GM12864 (cell line): Measurements from ENCODE around the gene XAB2.
"Not testable (repeated sequence)": the region's sequence is repeated elsewhere in the genome, so short reads cannot be mapped to it uniquely, and the experiment has no call there.

Experiments used
- DNase-seq: peaks from one replicate; pipeline ENCODE4 v3.0.0-alpha.2; 2011; ENCODE audit warnings: low read depth
- H3K4me3 ChIP-seq: 2 replicates; pipeline ENCODE4 v1.5.1; 2011; ENCODE audit warnings: mild to moderate bottlenecking, low read depth, low read length, control low read depth
- TF ChIP-seq, protein P1 (sequence below): IDR thresholded peaks from 2 replicates; pipeline ENCODE4 v1.5.1; 2011; ENCODE audit warnings: low read depth, mild to moderate bottlenecking, moderate library complexity, low read length, control low read depth, inconsistent platforms; ENCODE audit errors: missing control alignments

The XAB2 gene

DNA sequence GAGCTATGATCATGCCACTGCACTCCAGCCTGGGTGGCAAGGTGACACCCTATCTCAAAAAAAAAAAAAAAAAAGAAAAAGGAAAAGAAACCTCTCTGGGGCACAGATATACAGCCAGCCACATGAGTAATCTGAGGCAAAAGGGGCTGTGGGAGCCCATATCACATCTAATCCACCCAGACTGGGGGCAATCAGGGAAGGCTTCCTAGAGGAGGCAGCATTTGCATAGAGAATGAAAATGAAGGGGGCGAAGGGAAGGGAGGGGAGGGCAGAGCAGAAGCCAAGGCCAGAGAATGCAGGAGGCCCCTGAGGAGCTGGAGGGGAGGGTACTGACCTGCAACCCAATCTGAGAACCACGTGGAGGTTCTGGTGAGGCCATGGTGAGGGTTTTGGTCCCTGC, 20.8 kb upstream of the XAB2 start:
- no peak for DNase-seq
- no peak overlapping the region for H3K4me3 ChIP-seq
- TF ChIP-seq, protein P1, sequence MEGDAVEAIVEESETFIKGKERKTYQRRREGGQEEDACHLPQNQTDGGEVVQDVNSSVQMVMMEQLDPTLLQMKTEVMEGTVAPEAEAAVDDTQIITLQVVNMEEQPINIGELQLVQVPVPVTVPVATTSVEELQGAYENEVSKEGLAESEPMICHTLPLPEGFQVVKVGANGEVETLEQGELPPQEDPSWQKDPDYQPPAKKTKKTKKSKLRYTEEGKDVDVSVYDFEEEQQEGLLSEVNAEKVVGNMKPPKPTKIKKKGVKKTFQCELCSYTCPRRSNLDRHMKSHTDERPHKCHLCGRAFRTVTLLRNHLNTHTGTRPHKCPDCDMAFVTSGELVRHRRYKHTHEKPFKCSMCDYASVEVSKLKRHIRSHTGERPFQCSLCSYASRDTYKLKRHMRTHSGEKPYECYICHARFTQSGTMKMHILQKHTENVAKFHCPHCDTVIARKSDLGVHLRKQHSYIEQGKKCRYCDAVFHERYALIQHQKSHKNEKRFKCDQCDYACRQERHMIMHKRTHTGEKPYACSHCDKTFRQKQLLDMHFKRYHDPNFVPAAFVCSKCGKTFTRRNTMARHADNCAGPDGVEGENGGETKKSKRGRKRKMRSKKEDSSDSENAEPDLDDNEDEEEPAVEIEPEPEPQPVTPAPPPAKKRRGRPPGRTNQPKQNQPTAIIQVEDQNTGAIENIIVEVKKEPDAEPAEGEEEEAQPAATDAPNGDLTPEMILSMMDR: no peak

DNA sequence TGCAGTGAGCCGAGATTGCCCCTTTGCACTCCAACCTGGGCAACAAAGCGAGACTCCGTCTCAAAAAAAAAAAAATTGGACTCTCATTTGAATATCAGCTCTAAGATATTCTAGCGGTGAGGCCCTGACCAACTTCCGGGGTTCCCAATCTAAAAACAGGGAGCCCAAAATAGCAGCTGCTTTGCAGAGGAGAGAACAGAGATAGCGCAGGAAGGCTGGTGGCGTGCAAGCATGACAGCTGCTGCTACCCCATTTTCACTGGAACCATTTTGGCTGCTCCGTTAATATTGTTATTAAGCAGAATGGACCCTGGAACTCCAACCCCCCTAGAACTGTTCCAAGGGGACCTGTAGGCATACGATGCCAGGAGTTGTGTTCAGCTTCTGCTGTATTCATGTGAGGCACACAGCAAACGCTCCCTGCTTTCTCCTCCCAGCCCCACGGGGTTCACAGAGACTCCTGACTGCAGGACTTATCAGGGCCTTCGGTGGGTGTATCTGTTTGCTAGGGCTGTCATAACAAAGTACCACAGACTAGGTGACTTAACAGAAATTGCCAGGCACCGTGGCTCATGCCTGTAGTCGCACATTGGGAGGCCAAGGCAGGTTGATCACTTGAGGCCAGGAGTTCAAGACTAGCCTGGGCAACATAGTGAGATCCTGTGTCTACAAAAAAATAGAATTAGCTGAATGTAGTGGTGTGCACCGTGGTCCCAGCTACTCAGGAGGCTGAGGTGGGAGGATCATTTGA, 19.1 kb upstream of the XAB2 start:
- TF ChIP-seq, protein P1: no peak
- no peak overlapping the region for H3K4me3 ChIP-seq
- DNase-seq: no peak

DNA sequence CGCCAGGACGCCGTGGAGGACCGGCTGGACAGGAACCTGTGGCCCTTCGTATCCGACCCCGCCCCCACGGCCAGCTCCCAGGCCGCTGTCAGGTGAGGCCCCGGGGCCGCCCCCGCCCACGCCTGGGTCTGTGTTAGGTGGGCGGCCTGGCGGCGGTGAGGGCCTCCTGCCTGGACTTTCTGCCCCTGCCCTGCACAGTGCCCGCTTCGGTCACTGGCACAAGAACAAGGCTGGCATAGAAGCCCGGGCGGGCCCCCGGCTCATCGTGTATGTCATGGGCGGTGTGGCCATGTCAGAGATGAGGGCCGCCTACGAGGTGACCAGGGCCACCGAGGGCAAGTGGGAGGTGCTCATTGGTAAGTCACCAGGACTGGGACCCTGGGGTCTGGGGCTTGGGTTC, 17.8 kb upstream of the XAB2 start:
- TF ChIP-seq, protein P1: no peak

DNA sequence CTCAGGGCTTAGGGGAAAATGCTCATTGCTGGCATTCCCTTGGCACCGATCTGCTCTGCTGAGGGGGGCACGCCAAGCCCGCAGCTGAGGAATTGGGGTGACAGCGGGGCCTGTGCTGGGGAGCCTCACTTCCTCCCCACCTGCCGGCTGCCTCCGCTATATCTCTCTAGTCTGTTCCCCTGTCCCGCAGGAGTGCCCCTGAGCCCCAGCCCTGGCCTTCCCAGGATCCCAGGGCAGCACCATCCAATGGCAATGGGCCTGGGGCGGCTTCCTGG, 17.0 kb upstream of the XAB2 start:
- no peak for DNase-seq
- H3K4me3 ChIP-seq: no peak overlapping the region
- TF ChIP-seq, protein P1: no peak

More for the DNA sequence above, 17.8 kb upstream of the XAB2 start:
- no peak overlapping the region for H3K4me3 ChIP-seq
- no peak for DNase-seq

DNA sequence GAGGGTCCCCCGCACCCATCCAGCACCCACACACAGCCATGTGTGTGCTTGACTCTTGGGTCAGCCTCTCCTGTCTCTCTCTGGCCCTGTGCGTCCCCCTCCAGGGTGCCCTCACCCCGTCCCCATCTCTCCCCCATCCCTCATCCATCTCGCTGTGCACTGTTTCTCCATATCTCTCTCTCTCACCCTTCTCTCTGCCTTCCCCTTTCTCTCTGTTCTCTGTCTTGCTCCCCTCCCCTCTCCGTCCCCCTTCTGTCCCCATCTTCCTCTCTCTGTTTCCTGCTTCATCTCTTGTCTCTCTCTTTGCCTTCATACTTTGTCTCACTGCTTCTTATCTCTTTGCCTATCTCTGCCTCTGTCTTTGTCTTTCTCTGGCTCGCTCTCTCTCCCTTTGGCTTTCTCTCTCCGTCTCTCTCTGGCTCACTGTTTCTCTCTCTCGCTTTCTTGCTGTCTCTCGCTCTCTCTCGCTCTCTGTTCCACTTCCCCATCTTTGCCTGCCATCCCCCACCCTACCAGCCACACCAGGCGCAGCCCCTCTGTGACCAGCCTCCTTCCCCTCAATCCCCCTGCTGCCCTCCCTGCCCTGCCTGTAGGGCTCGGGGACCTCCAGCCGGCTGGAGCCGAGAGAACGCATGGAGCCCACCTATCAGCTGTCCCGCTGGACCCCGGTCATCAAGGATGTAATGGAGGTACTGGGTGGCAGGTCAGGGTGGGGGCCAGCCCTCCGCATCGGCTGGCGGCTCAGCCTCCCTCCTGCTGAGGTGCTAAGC, 16.5 kb upstream of the XAB2 start:
- TF ChIP-seq, protein P1: no peak
- no peak overlapping the region for H3K4me3 ChIP-seq
- no peak for DNase-seq

DNA sequence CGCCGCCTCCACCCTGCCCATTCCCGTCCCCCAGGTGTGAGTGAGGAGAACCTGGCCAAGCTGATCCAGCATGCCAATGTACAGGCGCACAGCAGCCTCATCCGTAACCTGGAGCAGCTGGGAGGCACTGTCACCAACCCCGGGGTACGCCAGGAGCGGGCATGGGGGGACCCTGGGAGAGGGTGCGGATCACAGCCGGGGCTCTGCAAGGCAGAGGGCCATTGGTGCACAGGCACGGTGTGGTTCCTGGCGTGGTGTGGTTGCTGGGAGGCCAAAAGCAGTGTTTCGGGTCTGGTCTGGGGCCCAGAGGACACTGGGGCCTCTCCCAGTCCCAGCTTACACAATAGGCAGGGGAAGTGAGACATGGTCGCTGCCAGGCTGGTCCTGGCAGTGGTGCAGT, 15.8 kb upstream of the XAB2 start:
- TF ChIP-seq, protein P1: no peak
- no peak overlapping the region for H3K4me3 ChIP-seq
- DNase-seq: no peak

DNA sequence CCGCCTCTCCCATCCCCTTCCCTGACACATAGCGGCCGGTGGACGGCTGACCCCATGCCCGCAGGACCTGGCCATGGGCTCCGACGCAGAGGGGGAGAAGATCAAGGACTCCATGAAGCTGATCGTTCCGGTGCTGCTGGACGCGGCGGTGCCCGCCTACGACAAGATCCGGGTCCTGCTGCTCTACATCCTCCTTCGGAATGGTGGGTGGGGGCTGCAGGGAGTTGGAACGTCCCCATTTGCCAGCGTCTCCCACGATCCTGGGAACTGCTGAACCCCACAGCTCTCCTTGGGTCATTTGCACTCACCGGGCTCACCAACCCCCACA, 15.2 kb upstream of the XAB2 start:
- no peak for DNase-seq
- TF ChIP-seq, protein P1: no peak
- H3K4me3 ChIP-seq: no peak overlapping the region

DNA sequence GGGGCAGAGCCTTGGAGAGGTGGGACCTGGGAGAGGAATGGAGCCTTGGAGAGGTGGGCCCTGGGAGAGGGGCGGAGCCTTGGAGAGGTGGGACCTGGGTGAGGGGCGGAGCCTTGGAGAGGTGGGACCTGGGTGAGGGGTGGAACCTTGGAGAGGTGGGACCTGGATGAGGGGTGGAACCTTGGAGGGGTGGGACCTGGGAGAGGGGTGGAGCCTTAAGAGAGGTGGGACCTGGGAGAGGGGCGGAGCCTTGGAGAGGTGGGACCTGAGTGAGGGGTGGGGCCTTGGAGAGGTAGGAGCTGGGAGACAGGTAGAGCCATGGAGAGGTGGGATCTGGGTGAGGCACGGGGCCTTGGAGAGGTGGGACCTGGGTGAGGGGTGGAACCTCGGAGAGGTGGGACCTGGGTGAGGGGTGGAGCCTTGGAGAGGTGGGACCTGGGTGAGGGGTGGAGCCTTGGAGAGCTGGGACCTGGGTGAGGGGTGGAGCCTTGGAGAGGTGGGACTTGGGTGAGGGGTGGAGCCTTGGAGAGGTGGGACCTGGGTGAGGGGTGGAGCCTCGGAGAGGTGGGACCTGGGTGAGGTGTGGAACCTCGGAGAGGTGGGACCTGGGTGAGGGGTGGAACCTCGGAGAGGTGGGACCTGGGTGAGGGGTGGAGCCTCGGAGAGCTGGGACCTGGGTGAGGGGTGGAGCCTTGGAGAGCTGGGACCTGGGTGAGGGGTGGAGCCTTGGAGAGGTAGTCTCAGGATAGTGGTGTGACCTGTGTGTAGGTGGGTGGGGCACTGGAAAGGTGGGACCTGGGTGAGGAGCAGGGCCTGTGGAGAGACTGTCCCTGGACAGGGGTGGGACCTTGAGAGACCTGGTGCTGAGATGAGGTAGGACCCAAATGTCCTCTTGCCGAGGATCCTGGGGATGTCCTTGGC, 14.5 kb upstream of the XAB2 start:
- not testable (repeated sequence) for H3K4me3 ChIP-seq, DNase-seq
